Eye (tissue), 1 donor: ENCODE data around the gene PDE11A.
A peak's percentile ranks its signal among the peaks of the same experiment; 100 is the strongest.
"Not testable (repeated sequence)": the region's sequence is repeated elsewhere in the genome, so short reads cannot be mapped to it uniquely, and the experiment has no call there.

Source experiments
- DNase-seq: peaks from one replicate; pipeline ENCODE4 v3.0.0-alpha.2; 2015

PDE11A gene

GRCh38 chr2:178072383-178073301 is at the start of gene PDE11A:
TSS of gene PDE11A (minus strand) at chr2:178072777. CDS start at chr2:178072437, 340 bp downstream.
- peak; percentile 89 for DNase-seq

GRCh38 chr2:178119179-178119922 is 46.8 kb upstream of the PDE11A start:
- no peak for DNase-seq

- no peak for DNase-seq
These were observed 45.1 kb upstream of the PDE11A start for GRCh38 chr2:178117725-178118124.

DNA sequence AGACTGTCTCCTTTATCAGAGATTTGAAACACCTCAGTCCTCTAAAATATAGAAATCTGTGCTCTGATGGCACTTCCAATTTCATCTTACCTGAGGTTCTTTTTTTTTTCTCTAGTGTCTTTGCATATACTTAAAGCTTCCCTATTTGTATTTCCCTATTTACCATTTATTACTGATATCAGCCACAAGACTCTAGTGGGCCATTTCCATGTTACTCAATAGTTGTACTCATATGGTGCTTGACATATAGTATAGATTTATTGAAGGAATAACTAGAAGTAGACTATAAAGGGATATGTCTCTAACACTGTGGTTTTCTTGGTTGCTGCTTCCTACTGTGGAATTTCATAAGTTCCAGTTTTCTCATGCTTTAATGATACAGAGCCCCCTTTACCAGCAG is 42.7 kb upstream of the PDE11A start:
- no peak for DNase-seq

DNA sequence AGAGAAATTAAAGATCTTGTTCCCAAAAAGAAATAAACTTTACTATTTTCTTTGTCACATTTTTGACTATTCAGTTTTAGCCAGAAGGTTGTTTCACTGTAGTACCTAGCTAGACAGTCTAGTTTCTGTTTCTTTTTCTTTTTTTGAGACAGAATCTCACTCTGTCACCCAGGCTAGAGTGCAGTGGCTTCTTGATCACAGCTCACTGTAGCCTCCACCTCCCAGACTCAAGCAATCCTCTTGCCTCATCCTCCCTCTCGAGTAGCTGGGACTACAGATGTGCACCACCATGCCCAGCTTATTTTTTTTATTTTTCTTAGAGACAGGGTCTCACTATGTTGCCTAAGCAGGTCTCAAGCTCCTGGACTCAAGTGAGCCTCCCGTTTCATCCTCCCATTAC is 41.9 kb upstream of the PDE11A start:
- DNase-seq: no peak

GRCh38 chr2:178112202-178113152 is 39.9 kb upstream of the PDE11A start, which contains the start of gene RBM45:
TSS of gene RBM45 (plus strand) at chr2:178112437. CDS start at chr2:178112547, 110 bp downstream.
- DNase-seq: peak; percentile 96

DNA sequence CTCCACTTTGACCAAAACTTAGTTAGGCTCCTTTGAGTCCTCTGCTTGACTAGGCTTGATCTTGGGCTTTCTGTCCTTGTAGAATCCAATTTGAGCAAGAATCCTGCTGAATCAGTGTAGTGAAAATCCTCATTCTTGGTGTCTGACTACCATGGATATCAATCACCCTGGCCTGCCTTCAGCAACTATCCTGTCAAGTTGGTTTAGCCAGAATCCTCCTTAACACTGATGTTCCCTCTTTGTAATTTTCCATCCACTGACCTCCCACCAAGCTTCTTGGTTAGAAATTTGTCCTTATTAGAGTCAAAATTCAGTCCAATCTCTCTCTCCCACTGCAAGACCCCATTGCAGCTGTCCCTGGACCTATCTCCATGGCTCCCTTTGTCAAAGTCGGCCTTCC is 39.2 kb upstream of the PDE11A start:
- no peak for DNase-seq

GRCh38 chr2:178110681-178111080 is 38.1 kb upstream of the PDE11A start:
- no peak for DNase-seq

DNA sequence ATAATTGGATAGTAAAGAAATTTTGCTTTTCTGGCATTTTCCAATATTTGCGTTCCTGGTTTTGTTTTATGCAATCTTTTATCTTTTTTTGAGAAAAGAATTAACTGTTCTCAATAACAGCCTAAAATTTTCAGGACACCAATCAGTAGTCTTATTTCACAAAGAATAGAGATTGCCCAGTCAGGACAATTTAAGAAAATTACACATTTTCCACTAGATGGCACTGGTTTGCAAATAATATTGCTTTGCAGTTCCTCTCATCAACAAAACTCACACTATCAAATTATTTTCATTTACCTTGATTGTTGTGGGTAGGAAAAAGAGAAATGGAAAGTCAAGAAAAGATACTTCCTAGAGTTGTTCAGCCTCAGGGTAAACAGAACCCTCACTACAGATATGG is 37.2 kb upstream of the PDE11A start:
- peak; percentile 67 for DNase-seq

GRCh38 chr2:178108176-178108575 is 35.6 kb upstream of the PDE11A start:
- no peak for DNase-seq

DNA sequence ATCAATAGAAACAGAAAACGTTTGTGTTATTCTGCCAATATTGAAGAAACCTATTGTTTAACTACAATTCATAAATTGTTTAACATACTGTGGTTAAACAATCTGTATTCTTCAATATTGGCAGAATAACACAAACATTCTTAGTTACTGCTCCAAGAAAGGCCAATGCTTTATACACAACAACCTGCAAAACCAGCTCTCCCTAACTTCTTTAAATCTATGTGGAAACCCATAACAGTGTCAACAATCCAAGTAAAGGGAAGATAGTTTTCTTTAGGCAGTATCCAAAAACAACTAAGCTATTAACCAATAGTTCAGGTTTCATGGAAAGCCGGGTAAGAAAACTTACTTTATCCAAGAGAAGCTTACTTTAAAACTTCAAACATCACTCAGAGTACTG is 33.5 kb upstream of the PDE11A start:
- DNase-seq: no peak

DNA sequence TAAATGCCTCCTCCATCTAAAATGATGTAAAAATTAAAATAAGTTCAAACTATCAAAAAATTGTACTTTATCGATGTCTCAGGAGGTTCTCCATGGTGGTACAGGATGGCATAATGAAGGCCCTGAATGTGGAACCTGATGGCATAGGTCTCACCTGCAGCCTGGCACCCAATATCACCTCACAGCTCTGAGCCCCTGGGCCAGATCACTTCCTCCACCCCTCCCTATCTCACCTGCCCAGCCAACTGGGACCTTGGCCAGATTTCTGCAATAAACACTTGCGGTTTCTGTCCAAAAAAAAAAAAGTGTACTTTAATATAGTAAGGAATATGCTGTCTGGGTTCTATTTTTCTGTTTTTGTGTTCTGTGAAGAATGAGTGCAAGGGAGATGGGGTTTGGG is 33.0 kb upstream of the PDE11A start:
- no peak for DNase-seq

- no peak for DNase-seq
These were observed 28.9 kb upstream of the PDE11A start for GRCh38 chr2:178101321-178102079.

- no peak for DNase-seq
These were observed 20.9 kb upstream of the PDE11A start for GRCh38 chr2:178093471-178093870.

DNA sequence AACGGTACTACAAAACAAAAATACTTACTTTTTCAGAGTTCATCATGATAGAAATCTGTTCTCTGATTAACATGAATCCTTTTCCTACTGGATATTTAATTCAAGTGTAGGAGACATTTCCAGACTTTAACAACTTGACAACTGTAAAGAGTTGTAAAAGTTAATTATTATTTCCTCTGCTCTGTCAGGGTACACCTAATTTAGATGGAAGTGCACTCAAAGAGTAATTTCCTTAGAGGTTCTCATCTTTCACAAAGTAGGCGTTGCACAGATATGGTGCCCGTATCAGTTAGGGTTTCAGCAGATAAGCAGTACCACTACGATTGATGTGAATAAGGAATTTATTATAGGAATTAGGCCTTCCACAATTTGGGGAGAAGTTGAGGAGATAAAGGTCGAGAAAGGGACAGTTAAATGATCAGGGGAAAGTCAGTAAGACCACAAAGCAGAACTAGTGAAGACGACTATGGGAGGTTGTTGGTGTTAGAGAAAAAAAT is 16.2 kb upstream of the PDE11A start:
- DNase-seq: no peak

DNA sequence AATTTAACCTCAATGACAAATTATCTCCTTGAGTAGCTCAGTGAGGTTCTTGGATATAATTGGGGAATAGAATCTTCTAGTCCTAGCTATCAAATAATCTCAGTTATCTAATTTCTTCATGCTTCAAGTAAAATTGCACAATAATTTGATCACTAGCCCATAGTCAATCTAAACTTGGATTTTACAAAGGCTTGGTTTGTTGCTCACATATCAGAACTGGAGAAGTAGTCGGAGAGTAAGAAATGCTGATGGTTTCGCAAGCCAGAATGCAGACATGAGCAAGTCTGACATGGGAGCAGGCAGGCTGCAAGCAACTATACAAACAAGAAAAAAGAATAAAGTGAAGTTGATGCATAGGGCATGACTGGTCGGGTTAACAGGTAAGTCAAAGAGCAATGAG is 11.7 kb upstream of the PDE11A start:
- no peak for DNase-seq

- no peak for DNase-seq
These were observed 9.9 kb upstream of the PDE11A start for GRCh38 chr2:178082408-178083045.

DNA sequence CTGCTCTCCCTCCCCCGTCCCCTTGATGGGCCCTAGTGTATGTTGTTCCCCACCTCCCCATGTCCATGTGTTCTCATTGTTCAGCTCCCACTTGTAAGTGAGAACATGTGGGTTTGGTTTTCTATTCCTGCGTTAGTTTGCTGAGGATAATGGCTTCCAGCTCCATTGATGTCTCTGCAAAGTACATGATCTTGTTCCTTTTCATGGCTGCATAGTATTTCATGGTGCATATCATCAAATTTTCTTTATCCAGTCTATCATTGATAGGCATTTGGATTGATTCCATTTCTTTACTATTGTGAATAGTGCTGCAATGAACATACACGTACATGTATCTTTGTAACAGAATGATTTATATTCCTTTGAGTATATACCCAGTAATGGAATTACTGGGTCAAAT is 6.7 kb upstream of the PDE11A start:
- not testable (repeated sequence) for DNase-seq

- DNase-seq: no peak
These were observed 3.6 kb upstream of the PDE11A start for GRCh38 chr2:178076130-178076529.

- no peak for DNase-seq
These were observed 2.4 kb upstream of the PDE11A start for GRCh38 chr2:178075006-178075326.
